Testis (tissue), 2 donors: ENCODE data around the gene ALAS1.

Experiments
- CTCF ChIP-seq, 3 experiments: fragments of 450-650 bp in 2 of 3; fragments of 200-600 bp in 1 of 3; sonication (generic) in 1 of 3; IDR thresholded peaks; one replicate each; pipeline ENCODE4 v1.5.1; 2016 to 2019; ENCODE audit warnings: antibody characterized with exemption in 3 of 3, mild to moderate bottlenecking in 2 of 3, moderate library complexity in 1 of 3
- POLR2A ChIP-seq: fragments of 450-650 bp; IDR thresholded peaks from one replicate; pipeline ENCODE4 v1.6.1; 2017; ENCODE audit warnings: antibody characterized with exemption, mild to moderate bottlenecking, moderate library complexity

DNA sequence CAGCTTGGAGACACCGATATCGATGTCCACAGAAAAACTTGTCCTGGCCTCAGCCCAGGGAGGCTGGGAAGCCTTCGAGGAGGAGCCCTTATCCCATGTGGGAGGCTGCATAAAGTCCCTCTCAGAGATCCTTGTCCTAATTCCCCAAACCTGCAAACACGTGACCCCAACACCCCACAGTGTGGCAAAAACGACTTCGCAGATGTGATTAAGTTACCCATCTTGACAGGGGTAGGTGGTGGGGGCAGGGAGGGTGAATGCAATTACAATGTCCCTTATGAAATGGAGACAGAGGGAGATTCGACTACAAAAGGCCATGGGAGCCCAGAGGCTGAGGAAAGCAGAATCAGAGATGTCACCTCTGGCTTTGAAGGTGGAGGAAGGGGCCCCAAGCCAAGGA, 29.8 kb downstream of the ALAS1 start:
- TF ChIP-seq POLR2A (no peak), CTCF (IDR thresholded peaks at IDR 0.05) (no peak)
